ENCODE results near the gene MYOG. TPM values are rescaled to one million over a fixed set of nuclear protein-coding genes. Genes with fewer than 3 reads are reported as not detected.

MYOG gene
- total and polyA plus RNA-seq, 2 of the 4 experiments (the other 2 are of a cell fraction), result not detected

- no peak for TF ChIP-seq RCOR1 (IDR thresholded peaks at IDR 0.05; ENCODE audit: insufficient replicate concordance, low read length)
- no peak for TF ChIP-seq SMC3 (IDR thresholded peaks at IDR 0.05; ENCODE audit: low read depth, low read length)
- TF ChIP-seq USF2 (IDR thresholded peaks at IDR 0.05; ENCODE audit: low read depth, low read length), result no peak
Measured at GRCh38 chr1:203081465-203082230, 4.2 kb downstream of the MYOG start (continued).

GRCh38 chr1:203080456-203080855 is 5.4 kb downstream of the MYOG start:
- Histone ChIP-seq H2AK9ac (replicated peaks; ENCODE audit: low read depth, low read length, poor library complexity) (no peak overlapping the region), H3K23ac (ENCODE audit: low read depth, low read length) (no peak overlapping the region), H2AK5ac (ENCODE audit: low read depth, low read length) (no peak overlapping the region), H3K4me3 (ENCODE audit: insufficient read depth, low read depth, low read length) (no peak overlapping the region), H3K56ac (ENCODE audit: extremely low read depth, insufficient read depth, low read length) (no peak overlapping the region), H3K4ac (ENCODE audit: low read depth, low read length) (no peak overlapping the region), H3K27me3 (ENCODE audit: control insufficient read depth, insufficient read depth, low read length) (peaks cover 44% of the 10 kb centered on the region; the same call in 1 of the 2 replicates), H3K27ac (ENCODE audit: insufficient read depth, low read length) (no peak overlapping the region), H4K5ac (ENCODE audit: low read depth, low read length) (no peak overlapping the region), H2BK15ac (ENCODE audit: low read depth, low read length) (no peak overlapping the region), H3K9me3 (ENCODE audit: control insufficient read depth, insufficient read depth, low read length) (no peaks in the 10 kb centered on the region), H2BK5ac (ENCODE audit: low read depth, low read length, poor library complexity, severe bottlenecking) (no peak overlapping the region), H4K91ac (ENCODE audit: insufficient read depth, low read depth, low read length) (no peak overlapping the region), H3K79me1 (ENCODE audit: low read depth in 1 of 2, low read length in 2 of 2) (no peaks in the 10 kb centered on the region), H3K9me1 (ENCODE audit: insufficient read depth, low read length) (no peaks in the 10 kb centered on the region), H2AFZ (replicated peaks; ENCODE audit: low read length, poor library complexity) (no peak overlapping the region), H3K14ac (replicated peaks; ENCODE audit: low read depth, low read length) (no peak overlapping the region), H2BK120ac (ENCODE audit: low read depth, low read length) (no peak overlapping the region), H2BK20ac (ENCODE audit: low read depth, low read length) (no peak overlapping the region), H3K4me2 (ENCODE audit: low read depth, low read length) (no peak overlapping the region), H4K20me1 (ENCODE audit: insufficient read depth, low read length) (no peaks in the 10 kb centered on the region), H4K8ac (ENCODE audit: low read depth in 2 of 2, low read length in 2 of 2) (no peak overlapping the region), H3K36me3 (ENCODE audit: control insufficient read depth, insufficient read depth, low read length) (peaks cover 3% of the 10 kb centered on the region), H3K18ac (ENCODE audit: low read depth, low read length) (no peak overlapping the region), H3K9ac (ENCODE audit: low read depth, low read length) (no peak overlapping the region), H3K4me1 (ENCODE audit: control insufficient read depth, insufficient read depth, low read length) (no peaks in the 10 kb centered on the region)
- in situ Hi-C loops (cut with MboI; ENCODE audit: low sequenced_read_pairs), result no loop called here
- ChIA-PET CTCF (no interaction called here), POLR2A (ENCODE audit: unreplicated experiment) (no interaction called here)
- dilution Hi-C loops (cut with HindIII; ENCODE audit: low sequenced_read_pairs, unreplicated experiment), result no loop called here
- no TSS peak for BruUV-seq (replicated peaks)
- ATAC-seq (ENCODE audit: low read depth) (no peak), DNase-seq (no peak)
- 57% methylated on average over 1 of the region's 5 CpGs; no CpG with 5 or more reads in 1 of the 2 experiments for WGBS, 2 experiments (ENCODE audit: extremely low coverage in 2 of 2, insufficient read length in 1 of 2)
- intact Hi-C loops (cut with micrococcal nuclease), result no loop called here
- no peak for TF ChIP-seq USF2 (IDR thresholded peaks at IDR 0.05; ENCODE audit: low read depth, low read length)
- TF ChIP-seq SMC3 (IDR thresholded peaks at IDR 0.05; ENCODE audit: low read depth, low read length), result no peak
- no peak for TF ChIP-seq MXI1 (IDR thresholded peaks at IDR 0.05; ENCODE audit: borderline replicate concordance, low read depth, low read length)
- no peak for TF ChIP-seq BHLHE40 (IDR thresholded peaks at IDR 0.05; ENCODE audit: low read depth, low read length)

Measured in IMR-90 (cell line).